ENCODE results near the gene NACC1. TPM values are rescaled to one million over a fixed set of nuclear protein-coding genes. Genes with fewer than 3 reads are reported as not detected.

Gene NACC1
- total and polyA plus RNA-seq, 9 donors: 12.9 to 23.4 (median 19.1) TPM

- peaks cover 33% of the 10 kb centered on the region for H3K4me1 ChIP-seq (ENCODE audit: control insufficient read depth, insufficient read depth, low read length)
- no peaks in the 10 kb centered on the region for H3K9me3 ChIP-seq (replicated peaks; ENCODE audit: control insufficient read depth, low read depth, low read length)
- no peak overlapping the region for H3K4me3 ChIP-seq (ENCODE audit: low read length)
- peaks cover 8% of the 10 kb centered on the region for H3K36me3 ChIP-seq (ENCODE audit: control insufficient read depth, insufficient read depth, low read length)
- H3K27ac ChIP-seq (ENCODE audit: low read length): no peak overlapping the region
- no peak for DNase-seq
- no peaks in the 10 kb centered on the region for H3K27me3 ChIP-seq (ENCODE audit: control insufficient read depth, insufficient read depth, low read length)
- WGBS (ENCODE audit: insufficient coverage): 71% methylated on average over 2 of the region's 9 CpGs
These were observed 2.0 kb downstream of the NACC1 start for GRCh38 chr19:13120031-13120430.

- no peak for DNase-seq
- WGBS (ENCODE audit: insufficient coverage): 94% methylated on average over 6 of the region's 10 CpGs
- Histone ChIP-seq H3K27me3 (ENCODE audit: control insufficient read depth, insufficient read depth, low read length) (no peaks in the 10 kb centered on the region), H3K36me3 (ENCODE audit: control insufficient read depth, insufficient read depth, low read length) (peaks cover 6% of the 10 kb centered on the region), H3K9me3 (replicated peaks; ENCODE audit: control insufficient read depth, low read depth, low read length) (no peaks in the 10 kb centered on the region), H3K4me3 (ENCODE audit: low read length) (no peak overlapping the region), H3K4me1 (ENCODE audit: control insufficient read depth, insufficient read depth, low read length) (peaks cover 25% of the 10 kb centered on the region), H3K27ac (ENCODE audit: low read length) (no peak overlapping the region)
These were observed 2.8 kb downstream of the NACC1 start for GRCh38 chr19:13120817-13121216.

- Histone ChIP-seq H3K27me3 (ENCODE audit: control insufficient read depth, insufficient read depth, low read length) (no peaks in the 10 kb centered on the region), H3K4me3 (ENCODE audit: low read length) (no peak overlapping the region), H3K27ac (ENCODE audit: low read length) (no peak overlapping the region), H3K9me3 (replicated peaks; ENCODE audit: control insufficient read depth, low read depth, low read length) (no peaks in the 10 kb centered on the region), H3K4me1 (ENCODE audit: control insufficient read depth, insufficient read depth, low read length) (peaks cover 21% of the 10 kb centered on the region), H3K36me3 (ENCODE audit: control insufficient read depth, insufficient read depth, low read length) (peaks cover 6% of the 10 kb centered on the region)
- WGBS (ENCODE audit: insufficient coverage): 83% methylated on average over 11 of the region's 18 CpGs
- DNase-seq: no peak
These were observed 3.6 kb downstream of the NACC1 start for GRCh38 chr19:13121551-13122274.

- WGBS (ENCODE audit: insufficient coverage): 91% methylated on average over 10 of the region's 13 CpGs
- Histone ChIP-seq H3K9me3 (replicated peaks; ENCODE audit: control insufficient read depth, low read depth, low read length) (no peaks in the 10 kb centered on the region), H3K36me3 (ENCODE audit: control insufficient read depth, insufficient read depth, low read length) (peaks cover 6% of the 10 kb centered on the region), H3K4me1 (ENCODE audit: control insufficient read depth, insufficient read depth, low read length) (peaks cover 16% of the 10 kb centered on the region), H3K27ac (ENCODE audit: low read length) (no peak overlapping the region), H3K4me3 (ENCODE audit: low read length) (no peak overlapping the region), H3K27me3 (ENCODE audit: control insufficient read depth, insufficient read depth, low read length) (no peaks in the 10 kb centered on the region)
- DNase-seq: no peak
These were observed 4.3 kb downstream of the NACC1 start for GRCh38 chr19:13122275-13122878.

GRCh38 chr19:13122980-13123957, 5.2 kb downstream of the NACC1 start:
- no peak for DNase-seq
- no peaks in the 10 kb centered on the region for H3K27me3 ChIP-seq (ENCODE audit: control insufficient read depth, insufficient read depth, low read length)
- no peak overlapping the region for H3K4me3 ChIP-seq (ENCODE audit: low read length)
- peaks cover 16% of the 10 kb centered on the region for H3K4me1 ChIP-seq (ENCODE audit: control insufficient read depth, insufficient read depth, low read length)
- H3K27ac ChIP-seq (ENCODE audit: low read length): no peak overlapping the region
- peaks cover 6% of the 10 kb centered on the region for H3K36me3 ChIP-seq (ENCODE audit: control insufficient read depth, insufficient read depth, low read length)
- whole genome bisulfite sequencing (ENCODE audit: insufficient coverage): 84% methylated on average over 17 of the region's 20 CpGs
- no peaks in the 10 kb centered on the region for H3K9me3 ChIP-seq (replicated peaks; ENCODE audit: control insufficient read depth, low read depth, low read length)

GRCh38 chr19:13127051-13127450, 9.0 kb downstream of the NACC1 start:
- WGBS (ENCODE audit: insufficient coverage): 67% methylated on average over 1 of the region's 9 CpGs
- H3K36me3 ChIP-seq (ENCODE audit: control insufficient read depth, insufficient read depth, low read length): peaks cover 6% of the 10 kb centered on the region
- no peaks in the 10 kb centered on the region for H3K27me3 ChIP-seq (ENCODE audit: control insufficient read depth, insufficient read depth, low read length)
- H3K4me1 ChIP-seq (ENCODE audit: control insufficient read depth, insufficient read depth, low read length): no peaks in the 10 kb centered on the region
- H3K9me3 ChIP-seq (replicated peaks; ENCODE audit: control insufficient read depth, low read depth, low read length): no peaks in the 10 kb centered on the region
- no peak overlapping the region for H3K4me3 ChIP-seq (ENCODE audit: low read length)
- no peak for DNase-seq
- H3K27ac ChIP-seq (ENCODE audit: low read length): no peak overlapping the region

GRCh38 chr19:13127811-13128575, 9.9 kb downstream of the NACC1 start:
- 80% methylated on average over 3 of the region's 6 CpGs for WGBS (ENCODE audit: insufficient coverage)
- H3K4me1 ChIP-seq (ENCODE audit: control insufficient read depth, insufficient read depth, low read length): no peaks in the 10 kb centered on the region
- DNase-seq: no peak

GRCh38 chr19:13128583-13128982, 10.5 kb downstream of the NACC1 start:
- Histone ChIP-seq H3K4me1 (ENCODE audit: control insufficient read depth, insufficient read depth, low read length) (no peaks in the 10 kb centered on the region), H3K27ac (ENCODE audit: low read length) (no peak overlapping the region), H3K36me3 (ENCODE audit: control insufficient read depth, insufficient read depth, low read length) (peaks cover 6% of the 10 kb centered on the region), H3K4me3 (ENCODE audit: low read length) (no peak overlapping the region), H3K27me3 (ENCODE audit: control insufficient read depth, insufficient read depth, low read length) (no peaks in the 10 kb centered on the region), H3K9me3 (replicated peaks; ENCODE audit: control insufficient read depth, low read depth, low read length) (no peaks in the 10 kb centered on the region)
- no peak for DNase-seq
- 60% methylated on average over 1 of the region's 1 CpG for WGBS (ENCODE audit: insufficient coverage)

More at GRCh38 chr19:13127811-13128575, 9.9 kb downstream of the NACC1 start:
- no peaks in the 10 kb centered on the region for H3K27me3 ChIP-seq (ENCODE audit: control insufficient read depth, insufficient read depth, low read length)
- H3K27ac ChIP-seq (ENCODE audit: low read length): no peak overlapping the region
- H3K36me3 ChIP-seq (ENCODE audit: control insufficient read depth, insufficient read depth, low read length): peaks cover 6% of the 10 kb centered on the region
- no peak overlapping the region for H3K4me3 ChIP-seq (ENCODE audit: low read length)
- no peaks in the 10 kb centered on the region for H3K9me3 ChIP-seq (replicated peaks; ENCODE audit: control insufficient read depth, low read depth, low read length)

GRCh38 chr19:13129384-13129783, 11.3 kb downstream of the NACC1 start:
- no peak for DNase-seq
- Histone ChIP-seq H3K9me3 (replicated peaks; ENCODE audit: control insufficient read depth, low read depth, low read length) (no peaks in the 10 kb centered on the region), H3K4me1 (ENCODE audit: control insufficient read depth, insufficient read depth, low read length) (no peaks in the 10 kb centered on the region), H3K27me3 (ENCODE audit: control insufficient read depth, insufficient read depth, low read length) (no peaks in the 10 kb centered on the region), H3K4me3 (ENCODE audit: low read length) (no peak overlapping the region), H3K36me3 (ENCODE audit: control insufficient read depth, insufficient read depth, low read length) (peaks cover 5% of the 10 kb centered on the region), H3K27ac (ENCODE audit: low read length) (no peak overlapping the region)
- 76% methylated on average over 7 of the region's 9 CpGs for WGBS (ENCODE audit: insufficient coverage)
